GM12878 (cell line): Measurements from ENCODE around the gene TRHDE. TPM values are rescaled to one million over a fixed set of nuclear protein-coding genes. Genes with fewer than 3 reads are reported as not detected.

Experiments used
- ATAC-seq: fragments of 200-7000 bp; cut with Tn5 transposase; 3 replicates; pipeline ENCODE4 v1.9.1; 2020; ENCODE audit warnings: mild to moderate bottlenecking, moderate library complexity
- BruUV-seq: library from RNA; stranded (reverse); fragments of 400-500 nt; replicated peaks from 2 replicates; lab custom pipeline; 2021; lab: Mats Ljungman, UMichigan
- CTCF ChIA-PET: fragments of 300-600 bp; sonication (Branson Sonifier 250); formaldehyde crosslinking; extraction: SDS; loops from one replicate; lab custom pipeline; 2021; ENCODE audit warnings: inconsistent platforms; lab: Yijun Ruan, JAX
- POLR2A ChIA-PET: fragments of 350-600 bp; formaldehyde crosslinking; extraction: SDS; loops from one replicate; lab custom pipeline; 2021; ENCODE audit warnings: inconsistent platforms; lab: Charles Lee
- RAD21 ChIA-PET: fragments of 300-600 bp; sonication (Branson Sonifier 250); formaldehyde crosslinking; loops from one replicate; lab custom pipeline; 2023; ENCODE audit warnings: antibody characterized with exemption; ENCODE audit not compliant: unreplicated experiment; lab: Charles Lee
- SMC1A ChIA-PET: fragments of 300-600 bp; sonication (Branson Sonifier 250); formaldehyde crosslinking; loops from one replicate; lab custom pipeline; 2023; ENCODE audit not compliant: unreplicated experiment, uncharacterized antibody; lab: Charles Lee
- DNase-seq: peaks from one replicate; pipeline ENCODE4 v3.0.0-alpha.2; 2011; ENCODE audit warnings: low read depth, low spot score
- FAIRE-seq: peaks from 3 replicates; lab custom pipeline; 2011; peaks lifted over from hg19 to GRCh38; lab: Jason Lieb, UNC
- H2AFZ ChIP-seq: 2 replicates; pipeline ENCODE4 v1.6.0; 2011; ENCODE audit warnings: low read depth, low read length, control low read depth; ENCODE audit not compliant: control insufficient read depth
- H3K27ac ChIP-seq: 2 replicates; pipeline ENCODE4 v1.5.1; 2011; ENCODE audit warnings: control low read depth; ENCODE audit not compliant: control insufficient read depth, insufficient read depth
- H3K27me3 ChIP-seq, 2 experiments: replicated peaks in 1 of 2; 2 replicates each; pipeline versions ENCODE4 v1.6.0 to v1.6.1; 2011; ENCODE audit warnings: low read length in 1 of 2; ENCODE audit not compliant: control insufficient read depth in 2 of 2, insufficient read depth in 2 of 2
- H3K36me3 ChIP-seq, 2 experiments: 2 replicates each; pipeline ENCODE4 v1.5.1; 2011; ENCODE audit warnings: low read length in 1 of 2; ENCODE audit not compliant: control insufficient read depth in 2 of 2, insufficient read depth in 2 of 2
- H3K4me1 ChIP-seq: 2 replicates; pipeline ENCODE4 v1.6.1; 2011; ENCODE audit warnings: mild to moderate bottlenecking, low read length, moderate library complexity, mixed read lengths; ENCODE audit not compliant: control insufficient read depth, insufficient read depth
- H3K4me2 ChIP-seq: 2 replicates; pipeline ENCODE4 v1.6.0; 2011; ENCODE audit warnings: control low read depth; ENCODE audit not compliant: control insufficient read depth, insufficient read depth
- H3K4me3 ChIP-seq: fragments of 200-600 bp; sonication (generic); 2 replicates; pipeline ENCODE4 v1.5.1; 2016
- H3K79me2 ChIP-seq: 2 replicates; pipeline ENCODE4 v1.6.0; 2011; ENCODE audit warnings: low read length; ENCODE audit not compliant: control insufficient read depth, insufficient read depth
- H3K9ac ChIP-seq: 2 replicates; pipeline ENCODE4 v1.8.0; 2011; ENCODE audit warnings: low read length, control low read depth, mixed read lengths; ENCODE audit not compliant: control insufficient read depth, insufficient read depth
- H3K9me3 ChIP-seq: replicated peaks from 3 replicates; pipeline ENCODE4 v1.5.1; 2011; ENCODE audit warnings: mild to moderate bottlenecking, low read length; ENCODE audit not compliant: control insufficient read depth, insufficient read depth
- H4K20me1 ChIP-seq: 2 replicates; pipeline ENCODE4 v1.6.0; 2011; ENCODE audit not compliant: control insufficient read depth, insufficient read depth
- EZH2 ChIP-seq: IDR thresholded peaks from 2 replicates; pipeline ENCODE4 v1.6.1; 2012; ENCODE audit warnings: low read depth, mild to moderate bottlenecking, control low read depth, inconsistent platforms, low read length, borderline replicate concordance; ENCODE audit not compliant: control insufficient read depth
- IRF4 ChIP-seq: IDR thresholded peaks from 2 replicates; pipeline ENCODE4 v1.6.1; 2011; ENCODE audit warnings: low read depth, low read length
- KDM1A ChIP-seq: fragments of 200-600 bp; sonication (generic); IDR thresholded peaks from 2 replicates; pipeline ENCODE4 v1.6.1; 2016; ENCODE audit warnings: borderline replicate concordance
- MTA3 ChIP-seq: IDR thresholded peaks from 2 replicates; pipeline ENCODE4 v1.6.1; 2012; ENCODE audit warnings: low read length, inconsistent platforms, borderline replicate concordance
- RAD21 ChIP-seq: IDR thresholded peaks from 2 replicates; pipeline ENCODE4 v1.6.1; 2011; ENCODE audit warnings: mild to moderate bottlenecking, low read depth, low read length, moderate library complexity; ENCODE audit not compliant: insufficient read depth
- SMC3 ChIP-seq: IDR thresholded peaks from 2 replicates; pipeline ENCODE4 v1.6.1; 2011; ENCODE audit warnings: low read length, improper control_type of control experiment, borderline replicate concordance
- SRF ChIP-seq, 2 experiments: IDR thresholded peaks; 2 replicates each; pipeline ENCODE4 v1.6.1; 2011; ENCODE audit warnings: low read depth in 2 of 2, low read length in 2 of 2, mild to moderate bottlenecking in 1 of 2, moderate library complexity in 1 of 2
- ZBTB11 ChIP-seq: fragments of 450-650 bp; formaldehyde crosslinking; IDR thresholded peaks from 2 replicates; pipeline ENCODE4 v1.5.0; 2022; ENCODE audit warnings: mild to moderate bottlenecking, missing genetic modification characterization
- WGBS: methylation state at CpG from one replicate; pipeline ENCODE4 v1.1.6; 2016; ENCODE audit warnings: low lambda C conversion rate; ENCODE audit not compliant: insufficient replicate concordance, insufficient coverage; ENCODE audit errors: missing lambda C conversion rate; 5-methylcytosine and 5-hydroxymethylcytosine counted together
- in situ Hi-C: fragments of 300-500 bp; cut with MboI; formaldehyde crosslinking; loops from 9 replicates; pipeline ENCODE4 v1.14.3; 2018; ENCODE audit warnings: mixed read lengths
- intact Hi-C: fragments of 100-400 bp; cut with micrococcal nuclease; formaldehyde crosslinking; loops from one replicate; pipeline ENCODE4 v1.14.2; 2022; ENCODE audit not compliant: unreplicated experiment
- polyA plus RNA-seq, 11 experiments: library from polyadenylated mRNA; depleted of rRNA in 4 of 11; unstranded in 6 of 11; stranded (reverse) in 5 of 11; fragments of >200 nt; fragmentation: Nextera tagmentation in 4 of 11; fragmentation: Illumina TruSeq in 1 of 11; extraction: Ambion mirVana in 4 of 11; extraction: Trizol in 1 of 11; gene quantifications; 1 replicate in 1 of 11; 2 replicates in 10 of 11; pipeline versions ENCODE4 v1.2.1 to v1.2.3, GENCODE V29; 2011 to 2016; ENCODE audit warnings: inconsistent platforms in 2 of 11, missing spikeins in 2 of 11, low read depth in 1 of 11
- total RNA-seq, 4 experiments: library from RNA; depleted of rRNA in 3 of 4; stranded (reverse); fragments of >200 nt in 3 of 4; fragmentation: Illumina TruSeq in 1 of 4; extraction: Trizol in 1 of 4; gene quantifications; 2 replicates each; pipeline versions ENCODE4 v1.2.1 to v1.2.3, GENCODE V29; 2013 to 2021
- TF ChIP-seq, protein P1 (sequence below): fragments of 450-650 bp; IDR thresholded peaks from 2 replicates; pipeline ENCODE4 v1.6.1; 2017; ENCODE audit warnings: mild to moderate bottlenecking, low read depth, inconsistent platforms; ENCODE audit not compliant: poor library complexity, severe bottlenecking
- TF ChIP-seq, protein P2 (sequence below), 3 experiments: IDR thresholded peaks in 2 of 3; conservative IDR thresholded peaks in 1 of 3; 2 replicates each; pipeline ENCODE4 v1.5.1; 2011; ENCODE audit warnings: low read depth in 3 of 3, low read length in 3 of 3, mild to moderate bottlenecking in 3 of 3, control low read depth in 2 of 3, moderate library complexity in 2 of 3, inconsistent platforms in 1 of 3, mixed read lengths in 1 of 3; ENCODE audit not compliant: control insufficient read depth in 2 of 3, insufficient read depth in 1 of 3; ENCODE audit errors: extremely low read depth in 1 of 3

The TRHDE gene
- total and polyA plus RNA-seq, 10 of the 15 experiments (the other 5 are each of a cell fraction or from before 2014, with no cell fraction given): not detected

DNA sequence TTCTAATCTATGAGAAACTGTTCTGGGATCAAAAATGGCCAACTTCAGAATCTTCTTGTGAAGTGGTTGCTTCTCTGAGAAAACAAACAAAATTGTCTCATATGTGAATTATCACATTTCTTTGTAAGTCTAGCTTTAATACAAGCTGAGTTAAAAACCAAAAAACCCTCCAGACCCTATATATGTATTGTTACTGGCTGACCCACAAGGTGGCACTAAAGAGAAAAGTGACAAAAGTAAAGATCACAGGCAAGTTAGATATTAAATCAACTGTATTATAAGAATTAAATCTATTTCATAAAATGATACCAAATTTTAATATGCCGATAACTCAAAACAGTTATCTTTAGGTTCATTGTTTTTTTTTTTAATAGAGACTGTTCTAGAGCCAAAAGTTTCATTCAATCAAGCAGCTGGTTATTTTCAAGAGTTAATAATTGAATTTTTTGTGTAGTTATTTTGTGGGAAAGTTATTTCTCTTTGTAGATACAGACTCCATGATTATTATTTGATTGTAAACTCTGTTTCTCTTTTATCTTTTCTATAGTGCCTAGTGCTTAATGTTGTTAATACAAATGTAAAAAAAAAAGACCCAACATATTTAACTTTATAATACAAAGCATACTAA lies 7.5 kb upstream of the TRHDE start:
- ChIA-PET POLR2A (no interaction called here), RAD21 (interaction anchor here (0.8 kb wide), 1 partner anchor 39 kb away, joined by 3 read pairs; no protein-coding TSS in a partner anchor)

More for the DNA sequence above, 7.5 kb upstream of the TRHDE start:
- ChIA-PET SMC1A (interaction anchor here (0.8 to 2.4 kb wide), 4 partner anchors 10 to 246 kb away, joined by 3 to 6 read pairs (median 4); no protein-coding TSS in a partner anchor), CTCF (interaction anchor here (0.6 to 1.5 kb wide), 4 partner anchors 14 to 275 kb away, joined by 3 to 4 read pairs (median 4); no protein-coding TSS in a partner anchor)
- Histone ChIP-seq H3K9me3 (no peaks in the 10 kb centered on the region), H3K36me3 (no peaks in the 10 kb centered on the region), H3K4me1 (no peaks in the 10 kb centered on the region), H3K9ac (no peak overlapping the region), H3K4me2 (no peak overlapping the region), H3K27ac (no peak overlapping the region), H4K20me1 (no peaks in the 10 kb centered on the region), H2AFZ (no peak overlapping the region), H3K4me3 (no peak overlapping the region), H3K27me3 (no peaks in the 10 kb centered on the region), H3K79me2 (no peaks in the 10 kb centered on the region)
- in situ Hi-C loops (no loop called here), intact Hi-C loops (loop anchor here (2.0 kb wide), 1 partner anchor 248 kb away; no protein-coding TSS in a partner anchor)
- TF ChIP-seq RAD21: peak; percentile 42; the same call in 1 of the 2 replicates
- TF ChIP-seq EZH2: no peak
- no peak for TF ChIP-seq IRF4
- TF ChIP-seq KDM1A: no peak
- no peak for TF ChIP-seq ZBTB11 (CRISPR knock-in tag)
- TF ChIP-seq SRF (IDR thresholded peaks at IDR 0.05; ENCODE audit: low read depth in 2 of 2, low read length in 2 of 2): no peak
- peak; percentile 40; the same call in 1 of the 2 replicates for TF ChIP-seq SMC3
- TF ChIP-seq, protein P1, sequence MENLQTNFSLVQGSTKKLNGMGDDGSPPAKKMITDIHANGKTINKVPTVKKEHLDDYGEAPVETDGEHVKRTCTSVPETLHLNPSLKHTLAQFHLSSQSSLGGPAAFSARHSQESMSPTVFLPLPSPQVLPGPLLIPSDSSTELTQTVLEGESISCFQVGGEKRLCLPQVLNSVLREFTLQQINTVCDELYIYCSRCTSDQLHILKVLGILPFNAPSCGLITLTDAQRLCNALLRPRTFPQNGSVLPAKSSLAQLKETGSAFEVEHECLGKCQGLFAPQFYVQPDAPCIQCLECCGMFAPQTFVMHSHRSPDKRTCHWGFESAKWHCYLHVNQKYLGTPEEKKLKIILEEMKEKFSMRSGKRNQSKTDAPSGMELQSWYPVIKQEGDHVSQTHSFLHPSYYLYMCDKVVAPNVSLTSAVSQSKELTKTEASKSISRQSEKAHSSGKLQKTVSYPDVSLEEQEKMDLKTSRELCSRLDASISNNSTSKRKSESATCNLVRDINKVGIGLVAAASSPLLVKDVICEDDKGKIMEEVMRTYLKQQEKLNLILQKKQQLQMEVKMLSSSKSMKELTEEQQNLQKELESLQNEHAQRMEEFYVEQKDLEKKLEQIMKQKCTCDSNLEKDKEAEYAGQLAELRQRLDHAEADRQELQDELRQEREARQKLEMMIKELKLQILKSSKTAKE: no peak
- TF ChIP-seq, protein P2, sequence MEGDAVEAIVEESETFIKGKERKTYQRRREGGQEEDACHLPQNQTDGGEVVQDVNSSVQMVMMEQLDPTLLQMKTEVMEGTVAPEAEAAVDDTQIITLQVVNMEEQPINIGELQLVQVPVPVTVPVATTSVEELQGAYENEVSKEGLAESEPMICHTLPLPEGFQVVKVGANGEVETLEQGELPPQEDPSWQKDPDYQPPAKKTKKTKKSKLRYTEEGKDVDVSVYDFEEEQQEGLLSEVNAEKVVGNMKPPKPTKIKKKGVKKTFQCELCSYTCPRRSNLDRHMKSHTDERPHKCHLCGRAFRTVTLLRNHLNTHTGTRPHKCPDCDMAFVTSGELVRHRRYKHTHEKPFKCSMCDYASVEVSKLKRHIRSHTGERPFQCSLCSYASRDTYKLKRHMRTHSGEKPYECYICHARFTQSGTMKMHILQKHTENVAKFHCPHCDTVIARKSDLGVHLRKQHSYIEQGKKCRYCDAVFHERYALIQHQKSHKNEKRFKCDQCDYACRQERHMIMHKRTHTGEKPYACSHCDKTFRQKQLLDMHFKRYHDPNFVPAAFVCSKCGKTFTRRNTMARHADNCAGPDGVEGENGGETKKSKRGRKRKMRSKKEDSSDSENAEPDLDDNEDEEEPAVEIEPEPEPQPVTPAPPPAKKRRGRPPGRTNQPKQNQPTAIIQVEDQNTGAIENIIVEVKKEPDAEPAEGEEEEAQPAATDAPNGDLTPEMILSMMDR (IDR thresholded peaks at IDR 0.05 in 2 of 3, conservative IDR thresholded peaks at IDR 0.05 in 1 of 3; ENCODE audit: control insufficient read depth in 2 of 3, extremely low read depth in 1 of 3, insufficient read depth in 1 of 3, low read depth in 3 of 3, low read length in 3 of 3): peak; percentile 11 to 28 (median 22); a peak in 3 of 6 replicates
- no peak for TF ChIP-seq MTA3
- ATAC-seq (peak; percentile 49; the same call in 1 of the 3 replicates), FAIRE-seq (no peak), DNase-seq (no peak)
- WGBS: 21% methylated on average over 1 of the region's 1 CpG
- no TSS peak for BruUV-seq
